Measurements from ENCODE around the gene SHC1.

Gene SHC1

GRCh38 chr1:154968731-154969130 lies 1.8 kb downstream of the SHC1 start:
- no peak for TF ChIP-seq EZH2 (IDR thresholded peaks at IDR 0.05; ENCODE audit: borderline replicate concordance, low read depth, low read length, severe bottlenecking)
- TF ChIP-seq CTCF (IDR thresholded peaks at IDR 0.05; ENCODE audit: borderline replicate concordance, extremely low read depth, low read length, poor library complexity, severe bottlenecking) = no peak
- Histone ChIP-seq H3K4me1 (ENCODE audit: insufficient read depth, low read length) (peaks cover 32% of the 10 kb centered on the region), H3K27me3 (ENCODE audit: insufficient read depth, low read length, poor library complexity) (no peaks in the 10 kb centered on the region), H4K20me1 (ENCODE audit: insufficient read depth, low read length) (peaks cover 29% of the 10 kb centered on the region), H3K9ac (ENCODE audit: low read depth, low read length) (no peak overlapping the region), H3K4me2 (ENCODE audit: insufficient read depth, low read length) (no peak overlapping the region), H2AFZ (ENCODE audit: low read depth, low read length) (no peak overlapping the region), H3K79me2 (ENCODE audit: insufficient read depth, low read length) (peaks cover 47% of the 10 kb centered on the region), H3K27ac (ENCODE audit: low read length) (no peak overlapping the region), H3K9me3 (ENCODE audit: insufficient read depth, low read length, severe bottlenecking) (no peaks in the 10 kb centered on the region), H3K4me3 (ENCODE audit: low read depth in 1 of 2, low read length in 2 of 2) (no peak overlapping the region), H3K36me3 (ENCODE audit: insufficient read depth, low read length) (peaks cover 66% of the 10 kb centered on the region)
- ATAC-seq (ENCODE audit: insufficient read depth, low read depth) (no peak), DNase-seq (no peak)

GRCh38 chr1:154967331-154967950 lies 3.1 kb downstream of the SHC1 start:
- H3K4me3 ChIP-seq (ENCODE audit: low read depth in 1 of 2, low read length in 2 of 2) = no peak overlapping the region
- H3K9ac ChIP-seq (ENCODE audit: low read depth, low read length) = no peak overlapping the region
- DNase-seq (no peak), ATAC-seq (ENCODE audit: insufficient read depth, low read depth) (no peak)
- no peak overlapping the region for H2AFZ ChIP-seq (ENCODE audit: low read depth, low read length)
- peaks cover 24% of the 10 kb centered on the region for H4K20me1 ChIP-seq (ENCODE audit: insufficient read depth, low read length)
- peaks cover 32% of the 10 kb centered on the region for H3K4me1 ChIP-seq (ENCODE audit: insufficient read depth, low read length)
- no peaks in the 10 kb centered on the region for H3K27me3 ChIP-seq (ENCODE audit: insufficient read depth, low read length, poor library complexity)
- no peak for TF ChIP-seq EZH2 (IDR thresholded peaks at IDR 0.05; ENCODE audit: borderline replicate concordance, low read depth, low read length, severe bottlenecking)
- TF ChIP-seq CTCF (IDR thresholded peaks at IDR 0.05; ENCODE audit: borderline replicate concordance, extremely low read depth, low read length, poor library complexity, severe bottlenecking) = no peak
- peaks cover 76% of the 10 kb centered on the region for H3K36me3 ChIP-seq (ENCODE audit: insufficient read depth, low read length)
- H3K79me2 ChIP-seq (ENCODE audit: insufficient read depth, low read length) = peaks cover 47% of the 10 kb centered on the region
- H3K4me2 ChIP-seq (ENCODE audit: insufficient read depth, low read length) = no peak overlapping the region
- no peak overlapping the region for H3K27ac ChIP-seq (ENCODE audit: low read length)
- H3K9me3 ChIP-seq (ENCODE audit: insufficient read depth, low read length, severe bottlenecking) = no peaks in the 10 kb centered on the region

GRCh38 chr1:154966111-154966510 lies 4.4 kb downstream of the SHC1 start:
- Histone ChIP-seq H3K36me3 (ENCODE audit: insufficient read depth, low read length) (peaks cover 72% of the 10 kb centered on the region), H3K27me3 (ENCODE audit: insufficient read depth, low read length, poor library complexity) (no peaks in the 10 kb centered on the region), H2AFZ (ENCODE audit: low read depth, low read length) (no peak overlapping the region), H3K79me2 (ENCODE audit: insufficient read depth, low read length) (peaks cover 46% of the 10 kb centered on the region), H3K27ac (ENCODE audit: low read length) (no peak overlapping the region), H3K4me3 (ENCODE audit: low read depth in 1 of 2, low read length in 2 of 2) (no peak overlapping the region), H3K9me3 (ENCODE audit: insufficient read depth, low read length, severe bottlenecking) (no peaks in the 10 kb centered on the region), H3K9ac (ENCODE audit: low read depth, low read length) (no peak overlapping the region), H4K20me1 (ENCODE audit: insufficient read depth, low read length) (peaks cover 19% of the 10 kb centered on the region), H3K4me2 (ENCODE audit: insufficient read depth, low read length) (no peak overlapping the region), H3K4me1 (ENCODE audit: insufficient read depth, low read length) (peaks cover 26% of the 10 kb centered on the region)
- TF ChIP-seq EZH2 (IDR thresholded peaks at IDR 0.05; ENCODE audit: borderline replicate concordance, low read depth, low read length, severe bottlenecking) (no peak), CTCF (IDR thresholded peaks at IDR 0.05; ENCODE audit: borderline replicate concordance, extremely low read depth, low read length, poor library complexity, severe bottlenecking) (no peak)
- no peak for ATAC-seq (ENCODE audit: insufficient read depth, low read depth)
- no peak for DNase-seq

Measured in DND-41 (cell line).